SK-N-SH (cell line): Measurements from ENCODE around the gene DOHH. TPM values are rescaled to one million over a fixed set of nuclear protein-coding genes. Genes with fewer than 3 reads are reported as not detected.

Experiments used
- CTCF ChIA-PET: fragments of 300-600, 350-600 bp; formaldehyde crosslinking; extraction: SDS; loops from one replicate; lab custom pipeline; 2021; lab: Yijun Ruan, JAX
- POLR2A ChIA-PET: fragments of 350-600 bp; sonication (Branson Sonifier 250); formaldehyde crosslinking; extraction: SDS; loops from one replicate; lab custom pipeline; 2020; ENCODE audit warnings: antibody characterized with exemption, inconsistent platforms; lab: Yijun Ruan, JAX
- DNase-seq: peaks from one replicate; pipeline ENCODE4 v3.0.0; 2012
- H2AFZ ChIP-seq: fragments of 200-600 bp; sonication (generic); 2 replicates; pipeline ENCODE4 v1.8.1; 2016; ENCODE audit warnings: antibody characterized with exemption, mild to moderate bottlenecking, low read depth
- H3F3A ChIP-seq: fragments of 200-600 bp; sonication (generic); replicated peaks from 2 replicates; pipeline ENCODE3; 2016; ENCODE audit warnings: antibody characterized with exemption, mild to moderate bottlenecking; ENCODE audit not compliant: insufficient read depth
- H3K27ac ChIP-seq, 2 experiments: fragments of 200-500 bp in 1 of 2; fragments of 200-600 bp in 1 of 2; sonication (Bioruptor generic) in 1 of 2; sonication (generic), shearing (Covaris generic) in 1 of 2; 2 replicates each; pipeline versions ENCODE4 v1.5.1 to v1.6.1; 2014 to 2016; ENCODE audit warnings: low read depth in 2 of 2, inconsistent platforms in 1 of 2, low read length in 1 of 2, mild to moderate bottlenecking in 1 of 2, mixed read lengths in 1 of 2
- H3K27me3 ChIP-seq: fragments of 200-600 bp; sonication (generic), shearing (Covaris generic); 2 replicates; pipeline ENCODE4 v1.6.1; 2016; ENCODE audit warnings: mixed run types; ENCODE audit not compliant: insufficient read depth
- H3K36me3 ChIP-seq, 2 experiments: fragments of 200-500 bp in 1 of 2; fragments of 200-600 bp in 1 of 2; sonication (Bioruptor generic) in 1 of 2; sonication (generic) in 1 of 2; replicated peaks in 1 of 2; 2 replicates each; pipeline versions ENCODE3 to v1.5.1; 2014 to 2016; ENCODE audit warnings: low read length in 1 of 2, mild to moderate bottlenecking in 1 of 2; ENCODE audit not compliant: insufficient read depth in 2 of 2, control insufficient read depth in 1 of 2
- H3K4me1 ChIP-seq, 2 experiments: fragments of 200-500 bp in 1 of 2; fragments of 200-600 bp in 1 of 2; sonication (Bioruptor generic) in 1 of 2; sonication (generic), shearing (Covaris generic) in 1 of 2; 2 replicates each; pipeline versions ENCODE4 v1.5.1 to v1.6.1; 2014 to 2016; ENCODE audit warnings: low read depth in 1 of 2, low read length in 1 of 2, mixed run types in 1 of 2; ENCODE audit not compliant: insufficient read depth in 2 of 2, control insufficient read depth in 1 of 2
- H3K4me2 ChIP-seq: fragments of 200-600 bp; sonication (generic), shearing (Covaris generic); 2 replicates; pipeline ENCODE4 v1.6.1; 2017; ENCODE audit warnings: mixed run types
- H3K4me3 ChIP-seq, 2 experiments: fragments of 200-500 bp in 1 of 2; fragments of 200-600 bp in 1 of 2; sonication (Bioruptor generic) in 1 of 2; sonication (generic), shearing (Covaris generic) in 1 of 2; 2 replicates each; pipeline versions ENCODE4 v1.5.1 to v1.8.1; 2014 to 2016; ENCODE audit warnings: low read depth in 2 of 2, inconsistent platforms in 1 of 2, low read length in 1 of 2, mild to moderate bottlenecking in 1 of 2, mixed read lengths in 1 of 2, moderate library complexity in 1 of 2
- H3K79me2 ChIP-seq: fragments of 200-600 bp; sonication (generic); 2 replicates; pipeline ENCODE4 v1.8.1; 2017; ENCODE audit warnings: mild to moderate bottlenecking; ENCODE audit not compliant: insufficient read depth
- H3K9ac ChIP-seq: fragments of 200-600 bp; sonication (generic); 2 replicates; pipeline ENCODE4 v1.6.1; 2017; ENCODE audit warnings: mixed run types
- H3K9me2 ChIP-seq: fragments of 200-600 bp; sonication (generic); 2 replicates; pipeline ENCODE4 v1.6.1; 2017; ENCODE audit warnings: mixed run types
- H3K9me3 ChIP-seq: fragments of 200-600 bp; sonication (generic); 2 replicates; pipeline ENCODE4 v1.6.1; 2017; ENCODE audit warnings: mixed run types, mild to moderate bottlenecking, moderate library complexity
- H4K20me1 ChIP-seq: fragments of 200-600 bp; sonication (generic); 2 replicates; pipeline ENCODE4 v1.6.1; 2017; ENCODE audit warnings: mild to moderate bottlenecking, mixed run types; ENCODE audit not compliant: insufficient read depth
- CHD2 ChIP-seq: fragments of 150-350 bp; IDR thresholded peaks from 2 replicates; pipeline ENCODE4 v1.6.1; 2018; ENCODE audit warnings: low read length; ENCODE audit not compliant: partially characterized antibody
- CTCF ChIP-seq: fragments of 200-600 bp; sonication (generic); IDR thresholded peaks from 2 replicates; pipeline ENCODE4 v1.6.1; 2017; ENCODE audit warnings: antibody characterized with exemption, mild to moderate bottlenecking, moderate library complexity
- EP300 ChIP-seq, 2 experiments: IDR thresholded peaks; 2 replicates each; pipeline versions ENCODE4 v1.4.0 to v1.6.1; 2012; ENCODE audit warnings: borderline replicate concordance in 1 of 2, low read depth in 1 of 2, low read length in 1 of 2
- FOXJ3 ChIP-seq: sonication (generic); formaldehyde crosslinking; IDR thresholded peaks from 2 replicates; pipeline ENCODE4 v1.5.1; 2020; ENCODE audit warnings: mild to moderate bottlenecking, missing genetic modification reagents
- FOXM1 ChIP-seq: IDR thresholded peaks from 2 replicates; pipeline ENCODE4 v1.4.0; 2012; ENCODE audit warnings: low read depth, mild to moderate bottlenecking
- JUND ChIP-seq: IDR thresholded peaks from 2 replicates; pipeline ENCODE4 v1.4.0; 2012
- MEF2A ChIP-seq: IDR thresholded peaks from 2 replicates; pipeline ENCODE4 v1.4.0; 2012; ENCODE audit warnings: low read depth, borderline replicate concordance
- MXI1 ChIP-seq: IDR thresholded peaks from 2 replicates; pipeline ENCODE4 v1.6.1; 2012; ENCODE audit warnings: mild to moderate bottlenecking, low read depth, low read length, improper control_type of control experiment
- NFIC ChIP-seq: IDR thresholded peaks from 2 replicates; pipeline ENCODE4 v1.4.0; 2012; ENCODE audit warnings: borderline replicate concordance
- NRF1 ChIP-seq: IDR thresholded peaks from 2 replicates; pipeline ENCODE4 v1.6.1; 2012; ENCODE audit warnings: low read depth, mild to moderate bottlenecking, low read length
- PBX3 ChIP-seq: IDR thresholded peaks from 2 replicates; pipeline ENCODE4; 2012
- RAD21 ChIP-seq: IDR thresholded peaks from 2 replicates; pipeline ENCODE4 v1.6.1; 2012; ENCODE audit warnings: mild to moderate bottlenecking, low read length
- RCOR1 ChIP-seq: fragments of 150-350 bp; IDR thresholded peaks from 2 replicates; pipeline ENCODE4 v1.6.1; 2017; ENCODE audit warnings: antibody characterized with exemption, low read length
- RFX5 ChIP-seq: IDR thresholded peaks from 2 replicates; pipeline ENCODE4 v1.6.1; 2012; ENCODE audit warnings: mild to moderate bottlenecking, improper control_type of control experiment, low read length
- RXRA ChIP-seq: IDR thresholded peaks from 2 replicates; pipeline ENCODE4 v1.4.0; 2012; ENCODE audit warnings: low read depth, mild to moderate bottlenecking, borderline replicate concordance
- SIN3A ChIP-seq: IDR thresholded peaks from 2 replicates; pipeline ENCODE4 v1.6.1; 2012; ENCODE audit warnings: low read depth, mild to moderate bottlenecking, low read length, moderate library complexity, borderline replicate concordance
- SMC3 ChIP-seq: IDR thresholded peaks from 2 replicates; pipeline ENCODE4 v1.6.1; 2012; ENCODE audit warnings: low read depth, low read length, improper control_type of control experiment
- TAF1 ChIP-seq: IDR thresholded peaks from 2 replicates; pipeline ENCODE4 v1.6.1; 2012; ENCODE audit warnings: low read depth, mild to moderate bottlenecking, low read length, moderate library complexity, borderline replicate concordance
- TCF12 ChIP-seq: IDR thresholded peaks from 2 replicates; pipeline ENCODE4 v1.4.0; 2012
- YY1 ChIP-seq: IDR thresholded peaks from 2 replicates; pipeline ENCODE4 v1.4.0; 2012; ENCODE audit warnings: low read depth, mild to moderate bottlenecking
- WGBS: methylation state at CpG from one replicate; pipeline ENCODE4 v1.1.6; 2017; ENCODE audit warnings: low lambda C conversion rate; 5-methylcytosine and 5-hydroxymethylcytosine counted together
- polyA plus RNA-seq, 3 experiments: library from polyadenylated mRNA; depleted of rRNA; stranded (reverse); fragments of >200 nt; gene quantifications; 2 replicates each; pipeline ENCODE4 v1.2.3, GENCODE V29; 2012
- TF ChIP-seq, protein P1 (sequence below): IDR thresholded peaks from 2 replicates; pipeline ENCODE4 v1.4.0; 2012; ENCODE audit warnings: low read depth, borderline replicate concordance
- TF ChIP-seq, protein P2 (sequence below): IDR thresholded peaks from 2 replicates; pipeline ENCODE4 v1.4.0; 2012; ENCODE audit warnings: low read depth
- TF ChIP-seq, protein P3 (sequence below): IDR thresholded peaks from 2 replicates; pipeline ENCODE4 v1.4.0; 2012; ENCODE audit warnings: low read depth, borderline replicate concordance

Gene DOHH
- polyA plus RNA-seq, 1 of the 3 experiments (the other 2 are of a cell fraction) = 14.3 TPM

DNA sequence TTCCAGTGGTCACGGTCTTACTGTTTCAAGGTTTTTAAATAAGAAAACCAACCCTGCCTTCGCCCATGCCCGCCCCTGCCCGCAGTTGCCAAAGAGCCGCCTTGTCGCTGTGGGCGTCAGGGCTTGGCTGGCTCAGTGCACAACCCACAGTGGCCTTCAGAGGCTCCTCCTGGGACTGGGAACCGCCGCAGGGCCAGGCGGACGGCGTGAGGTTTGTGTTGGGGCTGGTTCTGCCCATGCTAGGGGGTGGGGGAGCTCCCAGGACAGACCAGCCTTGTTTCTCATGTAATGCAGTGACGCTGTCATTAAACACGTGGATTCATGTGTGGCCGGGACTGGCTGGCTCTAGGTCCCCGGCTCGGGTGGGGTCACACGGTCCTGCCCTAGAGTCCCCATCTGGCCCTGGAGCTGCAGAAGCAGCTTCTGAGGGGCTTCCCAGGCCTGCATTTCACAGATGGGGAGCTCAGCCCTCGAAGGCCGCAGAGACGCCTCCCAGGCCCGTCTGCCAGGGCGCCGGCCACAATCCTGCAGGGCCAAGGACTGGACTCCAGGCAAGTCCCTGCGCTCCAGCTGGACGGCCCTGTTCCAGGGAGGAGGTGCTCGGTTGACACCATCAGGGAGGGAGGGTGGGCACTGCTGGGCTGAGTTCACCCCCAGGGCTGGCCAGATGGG, 36.1 kb upstream of the DOHH start:
- no peaks in the 10 kb centered on the region for H3K27me3 ChIP-seq
- peak overlapping the region in 1 of 2 experiments; percentile 19; a peak in 1 of 4 replicates for H3K27ac ChIP-seq
- peak; percentile 70 for DNase-seq
- H3K9me2 ChIP-seq = no peaks in the 10 kb centered on the region
- H2AFZ ChIP-seq = no peak overlapping the region
- no peak overlapping the region for H3K4me2 ChIP-seq
- H3K4me1 ChIP-seq = no peaks in the 10 kb centered on the region; a peak in 1 of 4 replicates
- peaks cover 0 to 40% of the 10 kb centered on the region in 2 experiments for H3K36me3 ChIP-seq
- TF ChIP-seq FOXM1 = no peak
- no peak for TF ChIP-seq JUND
- no peak for TF ChIP-seq EP300 (IDR thresholded peaks at IDR 0.05; ENCODE audit: borderline replicate concordance in 1 of 2, low read depth in 1 of 2, low read length in 1 of 2)
- TF ChIP-seq RCOR1 = no peak
- no peak for TF ChIP-seq SIN3A
- TF ChIP-seq CHD2 = no peak
- no peak for TF ChIP-seq TAF1
- TF ChIP-seq, protein P1, sequence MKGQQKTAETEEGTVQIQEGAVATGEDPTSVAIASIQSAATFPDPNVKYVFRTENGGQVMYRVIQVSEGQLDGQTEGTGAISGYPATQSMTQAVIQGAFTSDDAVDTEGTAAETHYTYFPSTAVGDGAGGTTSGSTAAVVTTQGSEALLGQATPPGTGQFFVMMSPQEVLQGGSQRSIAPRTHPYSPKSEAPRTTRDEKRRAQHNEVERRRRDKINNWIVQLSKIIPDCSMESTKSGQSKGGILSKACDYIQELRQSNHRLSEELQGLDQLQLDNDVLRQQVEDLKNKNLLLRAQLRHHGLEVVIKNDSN = no peak
- no peak for TF ChIP-seq MXI1
- no peak for TF ChIP-seq PBX3
- TF ChIP-seq, protein P2, sequence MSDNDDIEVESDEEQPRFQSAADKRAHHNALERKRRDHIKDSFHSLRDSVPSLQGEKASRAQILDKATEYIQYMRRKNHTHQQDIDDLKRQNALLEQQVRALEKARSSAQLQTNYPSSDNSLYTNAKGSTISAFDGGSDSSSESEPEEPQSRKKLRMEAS = no peak
- H3K9ac ChIP-seq = no peak overlapping the region
- ChIA-PET CTCF (interaction anchor here (1.2 to 2.4 kb wide), 3 partner anchors 9 to 20 kb away, joined by 3 to 16 read pairs (median 3); no protein-coding TSS in a partner anchor), POLR2A (interaction anchor here (0.5 to 1.5 kb wide), 3 partner anchors 9 to 57 kb away, joined by 3 to 6 read pairs (median 3); no protein-coding TSS in a partner anchor)
- WGBS = 84% methylated on average over 5 of the region's 27 CpGs
- H4K20me1 ChIP-seq = peaks cover 9% of the 10 kb centered on the region
- no peaks in the 10 kb centered on the region for H3K79me2 ChIP-seq
- H3F3A ChIP-seq = peaks cover 9% of the 10 kb centered on the region
- H3K4me3 ChIP-seq = no peak overlapping the region
- no peaks in the 10 kb centered on the region for H3K9me3 ChIP-seq

DNA sequence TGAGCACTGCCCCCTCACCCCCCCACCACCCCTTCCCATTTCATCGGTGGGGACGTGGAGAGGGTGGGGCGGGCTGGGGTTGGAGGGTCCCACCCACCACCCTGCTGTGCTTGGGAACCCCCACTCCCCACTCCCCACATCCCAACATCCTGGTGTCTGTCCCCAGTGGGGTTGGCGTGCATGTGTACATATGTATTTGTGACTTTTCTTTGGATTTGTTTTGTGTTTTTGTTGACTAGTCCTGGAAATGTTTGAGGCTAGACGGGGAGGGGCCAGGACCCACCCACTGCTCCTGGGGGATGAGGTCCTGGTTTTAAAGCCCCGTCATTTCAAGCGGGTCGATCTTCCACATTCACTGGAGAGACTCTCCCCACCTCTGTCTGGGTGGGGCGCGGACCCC, 35.5 kb upstream of the DOHH start:
- Histone ChIP-seq H3K27ac (no peak overlapping the region; a peak in 1 of 4 replicates), H3K9me2 (no peaks in the 10 kb centered on the region), H3K4me3 (no peak overlapping the region), H2AFZ (no peak overlapping the region), H3F3A (peaks cover 9% of the 10 kb centered on the region), H3K9me3 (no peaks in the 10 kb centered on the region), H3K27me3 (no peaks in the 10 kb centered on the region), H4K20me1 (peaks cover 9% of the 10 kb centered on the region), H3K4me2 (no peak overlapping the region), H3K36me3 (peaks cover 0 to 45% of the 10 kb centered on the region in 2 experiments), H3K79me2 (no peaks in the 10 kb centered on the region), H3K4me1 (no peaks in the 10 kb centered on the region; a peak in 1 of 4 replicates), H3K9ac (no peak overlapping the region)
- no peak for TF ChIP-seq YY1
- no peak for TF ChIP-seq NRF1
- TF ChIP-seq CHD2 = no peak
- TF ChIP-seq SMC3 = no peak
- TF ChIP-seq CTCF = no peak
- no peak for TF ChIP-seq SIN3A
- TF ChIP-seq, protein P3, sequence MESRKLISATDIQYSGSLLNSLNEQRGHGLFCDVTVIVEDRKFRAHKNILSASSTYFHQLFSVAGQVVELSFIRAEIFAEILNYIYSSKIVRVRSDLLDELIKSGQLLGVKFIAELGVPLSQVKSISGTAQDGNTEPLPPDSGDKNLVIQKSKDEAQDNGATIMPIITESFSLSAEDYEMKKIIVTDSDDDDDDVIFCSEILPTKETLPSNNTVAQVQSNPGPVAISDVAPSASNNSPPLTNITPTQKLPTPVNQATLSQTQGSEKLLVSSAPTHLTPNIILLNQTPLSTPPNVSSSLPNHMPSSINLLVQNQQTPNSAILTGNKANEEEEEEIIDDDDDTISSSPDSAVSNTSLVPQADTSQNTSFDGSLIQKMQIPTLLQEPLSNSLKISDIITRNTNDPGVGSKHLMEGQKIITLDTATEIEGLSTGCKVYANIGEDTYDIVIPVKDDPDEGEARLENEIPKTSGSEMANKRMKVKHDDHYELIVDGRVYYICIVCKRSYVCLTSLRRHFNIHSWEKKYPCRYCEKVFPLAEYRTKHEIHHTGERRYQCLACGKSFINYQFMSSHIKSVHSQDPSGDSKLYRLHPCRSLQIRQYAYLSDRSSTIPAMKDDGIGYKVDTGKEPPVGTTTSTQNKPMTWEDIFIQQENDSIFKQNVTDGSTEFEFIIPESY = no peak
- TF ChIP-seq TCF12 = no peak
- no peak for TF ChIP-seq RXRA
- no peak for TF ChIP-seq NFIC
- TF ChIP-seq MEF2A = no peak
- no peak for TF ChIP-seq RFX5
- no peak for TF ChIP-seq JUND
- TF ChIP-seq RAD21 = no peak
- TF ChIP-seq RCOR1 = no peak
- no peak for TF ChIP-seq FOXJ3 (CRISPR knock-in tag)
- DNase-seq = no peak
- POLR2A ChIA-PET = interaction anchor here (1.5 kb wide), 1 partner anchor 9 kb away, joined by 3 read pairs; no protein-coding TSS in a partner anchor
- CTCF ChIA-PET = interaction anchor here (1.2 to 2.4 kb wide), 3 partner anchors 10 to 20 kb away, joined by 3 to 16 read pairs (median 3); no protein-coding TSS in a partner anchor
- WGBS = 95% methylated on average over 7 of the region's 10 CpGs
